Glutamatergic neuron (in vitro differentiated cells): ENCODE results near the gene NRG3. TPM values are rescaled to one million over a fixed set of nuclear protein-coding genes. Genes with fewer than 3 reads are reported as not detected.

Source experiments
- DNase-seq: peaks from one replicate; pipeline ENCODE4 v3.0.0; 2022
- H3K27ac Mint-ChIP-seq: one replicate; pipeline ENCODE4 v1.8.0; 2020; ENCODE audit warnings: mild to moderate bottlenecking, mixed read lengths, inconsistent platforms; ENCODE audit not compliant: unreplicated experiment
- H3K27me3 Mint-ChIP-seq: one replicate; pipeline ENCODE4 v1.8.0; 2020; ENCODE audit warnings: mild to moderate bottlenecking, moderate library complexity, mixed read lengths, inconsistent platforms; ENCODE audit not compliant: unreplicated experiment
- H3K36me3 Mint-ChIP-seq: one replicate; pipeline ENCODE4 v1.8.0; 2020; ENCODE audit warnings: mild to moderate bottlenecking, mixed read lengths, inconsistent platforms; ENCODE audit not compliant: unreplicated experiment
- H3K4me1 Mint-ChIP-seq: one replicate; pipeline ENCODE4 v1.8.0; 2020; ENCODE audit warnings: mild to moderate bottlenecking, low read depth, mixed read lengths, inconsistent platforms; ENCODE audit not compliant: unreplicated experiment
- H3K4me3 Mint-ChIP-seq: one replicate; pipeline ENCODE4 v1.8.0; 2020; ENCODE audit warnings: mild to moderate bottlenecking, mixed read lengths, inconsistent platforms; ENCODE audit not compliant: unreplicated experiment
- H3K9me3 Mint-ChIP-seq: one replicate; pipeline ENCODE4 v1.8.0; 2020; ENCODE audit warnings: mild to moderate bottlenecking, moderate library complexity, mixed read lengths, inconsistent platforms; ENCODE audit not compliant: unreplicated experiment
- CTCF ChIP-seq: fragments of 200-600 bp; sonication (generic); IDR thresholded peaks from one replicate; pipeline ENCODE4 v1.5.0; 2021; ENCODE audit not compliant: partially characterized antibody, unreplicated experiment
- total RNA-seq: library from RNA; stranded (reverse); fragmentation: NEBNext Ultra II Directional; extraction: Animal tissue kit (Norgen Biotek cat#: 25700); gene quantifications from one replicate; pipeline ENCODE4 v1.2.1, GENCODE V29; 2021; ENCODE audit not compliant: unreplicated experiment

The NRG3 gene
- total RNA-seq, 1 donor from 2014 or later, result 3.2 TPM

GRCh38 chr10:82722273-82722672 lies 847.3 kb downstream of the NRG3 start:
- no peak for DNase-seq
- TF ChIP-seq CTCF, result no peak
- peaks cover 1% of the 10 kb centered on the region for H3K27me3 Mint-ChIP-seq
- H3K27ac Mint-ChIP-seq, result no peak overlapping the region
- no peak overlapping the region for H3K4me3 Mint-ChIP-seq
- H3K4me1 Mint-ChIP-seq, result no peaks in the 10 kb centered on the region
- H3K9me3 Mint-ChIP-seq, result peaks cover 5% of the 10 kb centered on the region
- no peaks in the 10 kb centered on the region for H3K36me3 Mint-ChIP-seq

- H3K4me3 Mint-ChIP-seq, result no peak overlapping the region
- H3K9me3 Mint-ChIP-seq, result no peaks in the 10 kb centered on the region
- H3K36me3 Mint-ChIP-seq, result no peaks in the 10 kb centered on the region
- no peak for TF ChIP-seq CTCF
- no peaks in the 10 kb centered on the region for H3K27me3 Mint-ChIP-seq
- H3K4me1 Mint-ChIP-seq, result peaks cover 3% of the 10 kb centered on the region
- DNase-seq, result peak; percentile 20
- no peak overlapping the region for H3K27ac Mint-ChIP-seq
These were observed 861.3 kb downstream of the NRG3 start for GRCh38 chr10:82736305-82736704.

GRCh38 chr10:82737549-82737948 lies 862.6 kb downstream of the NRG3 start:
- DNase-seq, result peak; percentile 17
- Mint-ChIP-seq H3K36me3 (no peaks in the 10 kb centered on the region), H3K27ac (no peak overlapping the region), H3K9me3 (no peaks in the 10 kb centered on the region), H3K4me1 (peaks cover 3% of the 10 kb centered on the region), H3K4me3 (no peak overlapping the region), H3K27me3 (no peaks in the 10 kb centered on the region)
- no peak for TF ChIP-seq CTCF

GRCh38 chr10:82738592-82738991 lies 863.6 kb downstream of the NRG3 start:
- TF ChIP-seq CTCF, result no peak
- no peaks in the 10 kb centered on the region for H3K36me3 Mint-ChIP-seq
- no peaks in the 10 kb centered on the region for H3K27me3 Mint-ChIP-seq
- no peaks in the 10 kb centered on the region for H3K9me3 Mint-ChIP-seq
- no peak overlapping the region for H3K27ac Mint-ChIP-seq
- DNase-seq, result no peak
- H3K4me1 Mint-ChIP-seq, result peaks cover 3% of the 10 kb centered on the region
- no peak overlapping the region for H3K4me3 Mint-ChIP-seq

GRCh38 chr10:82742478-82742877 lies 867.5 kb downstream of the NRG3 start:
- Mint-ChIP-seq H3K4me1 (no peaks in the 10 kb centered on the region), H3K4me3 (no peak overlapping the region), H3K9me3 (no peaks in the 10 kb centered on the region), H3K27me3 (no peaks in the 10 kb centered on the region), H3K36me3 (no peaks in the 10 kb centered on the region), H3K27ac (no peak overlapping the region)
- no peak for TF ChIP-seq CTCF
- DNase-seq, result no peak
